Fibroblast of lung (primary cell): ENCODE data around the gene EXOC2. TPM values are rescaled to one million over a fixed set of nuclear protein-coding genes. Genes with fewer than 3 reads are reported as not detected.

ENCODE experiments used
- DNase-seq, 2 donors: peaks; one replicate each; pipeline versions ENCODE4 v3.0.0 to v3.0.0-alpha.2; 2010; ENCODE audit warnings: low read depth in 2 of 2
- H2AFZ ChIP-seq: 2 replicates; pipeline ENCODE4 v1.5.1; 2012; ENCODE audit warnings: low read length, control low read depth, inconsistent platforms
- H3K27ac ChIP-seq: 2 replicates; pipeline ENCODE4 v1.5.1; 2011; ENCODE audit warnings: low read length, control low read depth; ENCODE audit not compliant: insufficient read depth
- H3K27me3 ChIP-seq: 2 replicates; pipeline ENCODE4 v1.5.1; 2011; ENCODE audit warnings: mild to moderate bottlenecking, low read length; ENCODE audit not compliant: control insufficient read depth, insufficient read depth
- H3K36me3 ChIP-seq: 2 replicates; pipeline ENCODE4 v1.5.1; 2011; ENCODE audit warnings: low read length; ENCODE audit not compliant: control insufficient read depth, insufficient read depth
- H3K4me1 ChIP-seq: 2 replicates; pipeline ENCODE4 v1.5.1; 2011; ENCODE audit warnings: low read length; ENCODE audit not compliant: control insufficient read depth, insufficient read depth; ENCODE audit errors: extremely low read depth
- H3K4me2 ChIP-seq: 2 replicates; pipeline ENCODE4 v1.5.1; 2011; ENCODE audit warnings: low read length, control low read depth; ENCODE audit not compliant: insufficient read depth; ENCODE audit errors: extremely low read depth
- H3K4me3 ChIP-seq, 4 experiments: fragments of 200-600 bp in 1 of 4; sonication (generic) in 1 of 4; replicated peaks in 1 of 4; 2 replicates each; pipeline ENCODE4 v1.5.1; 2011 to 2016; ENCODE audit warnings: low read length in 4 of 4, low read depth in 3 of 4, mild to moderate bottlenecking in 3 of 4, control low read depth in 2 of 4, inconsistent platforms in 1 of 4, mixed read lengths in 1 of 4; ENCODE audit not compliant: insufficient read depth in 1 of 4; ENCODE audit errors: control extremely low read depth in 1 of 4
- H3K79me2 ChIP-seq: 2 replicates; pipeline ENCODE4 v1.5.1; 2012; ENCODE audit warnings: mild to moderate bottlenecking, low read length, inconsistent platforms; ENCODE audit not compliant: control insufficient read depth, insufficient read depth
- H3K9ac ChIP-seq: 2 replicates; pipeline ENCODE4 v1.5.1; 2011; ENCODE audit warnings: mild to moderate bottlenecking, low read length, control low read depth; ENCODE audit not compliant: insufficient read depth
- H3K9me3 ChIP-seq: 2 replicates; pipeline ENCODE4 v1.5.1; 2012; ENCODE audit warnings: low read depth, low read length; ENCODE audit not compliant: control insufficient read depth, insufficient read depth
- H4K20me1 ChIP-seq: 2 replicates; pipeline ENCODE4 v1.5.1; 2011; ENCODE audit warnings: low read length; ENCODE audit not compliant: control insufficient read depth, insufficient read depth; ENCODE audit errors: extremely low read depth
- EZH2 ChIP-seq: IDR thresholded peaks from 2 replicates; pipeline ENCODE4 v1.5.1; 2012; ENCODE audit warnings: low read length, control low read depth, mild to moderate bottlenecking; ENCODE audit errors: missing control alignments
- polyA minus RNA-seq: library from RNA; depleted of rRNA, polyadenylated mRNA; stranded (reverse); fragments of >200 nt; gene quantifications from 2 replicates; pipeline ENCODE4 v1.2.3, GENCODE V29; 2011; ENCODE audit warnings: low replicate concordance
- polyA plus RNA-seq, 2 donors: library from polyadenylated mRNA; depleted of rRNA in 1 of 2; stranded (reverse) in 1 of 2; unstranded in 1 of 2; fragments of >200 nt; gene quantifications; 2 replicates each; pipeline ENCODE4 v1.2.1, GENCODE V29; 2011 to 2012; ENCODE audit warnings: missing spikeins in 1 of 2
- total RNA-seq: library from RNA; depleted of rRNA; stranded (reverse); fragments of >200 nt; gene quantifications from 2 replicates; pipeline ENCODE4 v1.2.1, GENCODE V29; 2014
- TF ChIP-seq, protein P1 (sequence below), 2 donors: IDR thresholded peaks in 1 of 2; conservative IDR thresholded peaks in 1 of 2; 1 replicate in 1 of 2; 2 replicates in 1 of 2; pipeline ENCODE4 v1.5.1; 2011 to 2012; ENCODE audit warnings: low read length in 2 of 2, control low read depth in 1 of 2, inconsistent platforms in 1 of 2, low read depth in 1 of 2, mild to moderate bottlenecking in 1 of 2

Gene EXOC2, protein sequence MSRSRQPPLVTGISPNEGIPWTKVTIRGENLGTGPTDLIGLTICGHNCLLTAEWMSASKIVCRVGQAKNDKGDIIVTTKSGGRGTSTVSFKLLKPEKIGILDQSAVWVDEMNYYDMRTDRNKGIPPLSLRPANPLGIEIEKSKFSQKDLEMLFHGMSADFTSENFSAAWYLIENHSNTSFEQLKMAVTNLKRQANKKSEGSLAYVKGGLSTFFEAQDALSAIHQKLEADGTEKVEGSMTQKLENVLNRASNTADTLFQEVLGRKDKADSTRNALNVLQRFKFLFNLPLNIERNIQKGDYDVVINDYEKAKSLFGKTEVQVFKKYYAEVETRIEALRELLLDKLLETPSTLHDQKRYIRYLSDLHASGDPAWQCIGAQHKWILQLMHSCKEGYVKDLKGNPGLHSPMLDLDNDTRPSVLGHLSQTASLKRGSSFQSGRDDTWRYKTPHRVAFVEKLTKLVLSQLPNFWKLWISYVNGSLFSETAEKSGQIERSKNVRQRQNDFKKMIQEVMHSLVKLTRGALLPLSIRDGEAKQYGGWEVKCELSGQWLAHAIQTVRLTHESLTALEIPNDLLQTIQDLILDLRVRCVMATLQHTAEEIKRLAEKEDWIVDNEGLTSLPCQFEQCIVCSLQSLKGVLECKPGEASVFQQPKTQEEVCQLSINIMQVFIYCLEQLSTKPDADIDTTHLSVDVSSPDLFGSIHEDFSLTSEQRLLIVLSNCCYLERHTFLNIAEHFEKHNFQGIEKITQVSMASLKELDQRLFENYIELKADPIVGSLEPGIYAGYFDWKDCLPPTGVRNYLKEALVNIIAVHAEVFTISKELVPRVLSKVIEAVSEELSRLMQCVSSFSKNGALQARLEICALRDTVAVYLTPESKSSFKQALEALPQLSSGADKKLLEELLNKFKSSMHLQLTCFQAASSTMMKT
- total RNA-seq: 41.6 and 42.3 TPM in 2 replicates
- 19.7 and 22.4 TPM in 2 replicates for polyA plus RNA-seq
- 14.4 and 19.0 TPM in 2 replicates for polyA plus RNA-seq (2012)
- 17.1 and 20.3 TPM in 2 replicates for polyA minus RNA-seq

DNA sequence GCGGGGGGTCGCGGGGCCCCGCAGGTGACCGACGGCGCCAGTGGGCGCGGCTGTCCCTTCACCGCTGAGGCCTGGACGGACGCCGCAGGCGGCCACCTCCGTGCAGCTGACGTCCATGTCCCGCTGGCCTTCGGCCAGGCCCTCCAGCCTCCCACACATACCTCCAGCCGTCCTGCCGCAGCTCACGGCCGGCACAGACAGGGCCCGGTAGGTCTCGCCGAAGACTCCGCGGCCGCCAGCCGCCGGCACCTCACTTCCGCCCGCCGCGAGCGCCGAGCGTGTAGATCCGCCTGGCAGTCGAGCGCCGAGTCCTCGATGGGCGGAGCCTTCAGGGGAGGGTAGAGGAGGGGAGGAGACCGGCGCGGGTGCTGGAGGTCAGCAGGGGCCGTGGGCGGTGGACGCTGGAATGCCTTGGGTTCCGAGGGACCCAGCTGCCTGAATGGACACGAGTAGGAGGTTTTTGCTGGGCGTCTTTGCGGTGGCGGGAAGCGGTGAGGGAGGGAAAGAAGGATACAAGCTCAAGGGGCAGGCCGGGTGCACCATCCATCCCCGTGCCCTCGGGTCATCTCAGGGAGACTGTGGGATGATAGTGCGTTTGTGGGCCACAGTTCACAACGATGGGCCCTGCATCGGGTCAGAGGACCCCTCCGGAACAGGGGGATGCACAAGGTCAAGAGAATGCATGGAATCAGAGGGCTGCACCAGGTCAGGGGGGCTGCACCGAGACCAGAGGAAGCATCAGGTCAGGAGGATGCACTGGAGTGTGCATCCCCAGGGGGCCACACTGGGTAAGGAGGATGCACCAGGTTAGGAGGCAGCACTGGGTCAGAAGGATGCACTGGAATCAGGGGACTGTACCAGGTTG lies at the start of gene EXOC2:
TSS of gene EXOC2 (minus strand) at position 282 of the 865 bp plus-strand sequence. CDS start 55,321 bp downstream, outside the sequence.
- Histone ChIP-seq H3K27ac (peak within 1 kb of the TSS; percentile 68), H3K4me1 (no peaks in the 10 kb centered on the region), H3K4me2 (peak within 1 kb of the TSS; percentile 90), H3K79me2 (peaks cover 35% of the 10 kb centered on the region), H4K20me1 (no peaks in the 10 kb centered on the region), H3K9ac (peak within 1 kb of the TSS; percentile 81), H3K9me3 (no peaks in the 10 kb centered on the region), H3K27me3 (no peaks in the 10 kb centered on the region), H3K36me3 (no peaks in the 10 kb centered on the region), H2AFZ (peak within 1 kb of the TSS; percentile 90), H3K4me3 (peak within 1 kb of the TSS; percentile 86 to 92 (median 88))
- TF ChIP-seq, protein P1, sequence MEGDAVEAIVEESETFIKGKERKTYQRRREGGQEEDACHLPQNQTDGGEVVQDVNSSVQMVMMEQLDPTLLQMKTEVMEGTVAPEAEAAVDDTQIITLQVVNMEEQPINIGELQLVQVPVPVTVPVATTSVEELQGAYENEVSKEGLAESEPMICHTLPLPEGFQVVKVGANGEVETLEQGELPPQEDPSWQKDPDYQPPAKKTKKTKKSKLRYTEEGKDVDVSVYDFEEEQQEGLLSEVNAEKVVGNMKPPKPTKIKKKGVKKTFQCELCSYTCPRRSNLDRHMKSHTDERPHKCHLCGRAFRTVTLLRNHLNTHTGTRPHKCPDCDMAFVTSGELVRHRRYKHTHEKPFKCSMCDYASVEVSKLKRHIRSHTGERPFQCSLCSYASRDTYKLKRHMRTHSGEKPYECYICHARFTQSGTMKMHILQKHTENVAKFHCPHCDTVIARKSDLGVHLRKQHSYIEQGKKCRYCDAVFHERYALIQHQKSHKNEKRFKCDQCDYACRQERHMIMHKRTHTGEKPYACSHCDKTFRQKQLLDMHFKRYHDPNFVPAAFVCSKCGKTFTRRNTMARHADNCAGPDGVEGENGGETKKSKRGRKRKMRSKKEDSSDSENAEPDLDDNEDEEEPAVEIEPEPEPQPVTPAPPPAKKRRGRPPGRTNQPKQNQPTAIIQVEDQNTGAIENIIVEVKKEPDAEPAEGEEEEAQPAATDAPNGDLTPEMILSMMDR (conservative IDR thresholded peaks at IDR 0.05 in 1 of 2, IDR thresholded peaks at IDR 0.05 in 1 of 2; ENCODE audit: low read depth in 1 of 2, low read length in 2 of 2): no peak
- TF ChIP-seq EZH2: no peak
- DNase-seq: peak; percentile 72 to 84

DNA sequence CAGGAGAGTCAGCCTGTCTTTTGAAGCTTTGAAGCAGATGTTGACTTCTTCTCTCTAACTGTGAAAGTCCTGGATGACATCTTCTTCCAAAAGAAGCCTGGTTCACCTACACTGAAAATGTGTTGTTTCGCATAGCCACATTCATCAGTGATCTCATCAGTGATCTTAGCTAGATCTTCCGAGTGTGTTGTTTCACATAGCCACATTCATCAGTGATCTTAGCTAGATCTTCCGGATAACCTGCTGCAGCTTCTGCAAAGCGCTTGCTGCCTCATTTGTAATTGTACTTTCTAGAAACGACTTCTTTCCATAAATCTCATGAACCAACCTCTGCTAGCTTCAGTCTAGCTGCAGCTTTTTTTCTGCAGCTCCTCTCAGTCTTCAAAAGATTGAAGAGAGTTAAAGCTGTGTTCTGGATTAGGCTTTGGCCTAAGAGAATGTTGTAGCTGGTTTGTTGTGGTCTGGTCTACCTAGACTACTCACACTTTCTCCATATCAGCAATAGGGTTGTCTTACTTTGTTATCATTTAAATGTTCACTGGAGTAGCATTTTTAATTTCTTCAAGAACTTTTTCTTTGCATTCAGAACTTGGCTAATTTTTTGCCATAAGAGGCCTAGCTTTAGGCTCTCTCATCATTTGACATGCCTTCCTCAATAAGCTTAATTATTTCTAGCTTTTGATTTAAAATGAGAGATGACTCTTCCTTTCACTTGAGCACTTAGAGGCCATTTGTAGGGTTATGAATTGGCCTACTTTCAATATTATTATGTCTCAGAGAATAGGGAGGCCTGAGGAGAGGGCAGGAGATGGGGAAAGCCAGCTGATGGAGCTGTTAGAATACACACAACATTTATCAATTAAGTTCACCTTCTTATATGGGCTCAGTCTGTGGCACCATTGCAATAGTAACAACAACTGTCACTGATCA lies 48.7 kb upstream of the EXOC2 start:
- H3K9ac ChIP-seq: no peak overlapping the region
- H4K20me1 ChIP-seq: no peaks in the 10 kb centered on the region
- H3K4me1 ChIP-seq: no peaks in the 10 kb centered on the region
- H3K27ac ChIP-seq: no peak overlapping the region
- no peaks in the 10 kb centered on the region for H3K79me2 ChIP-seq
- TF ChIP-seq, protein P1 (conservative IDR thresholded peaks at IDR 0.05 in 1 of 2, IDR thresholded peaks at IDR 0.05 in 1 of 2; ENCODE audit: low read depth in 1 of 2, low read length in 2 of 2): no peak
- no peak for TF ChIP-seq EZH2
- no peak overlapping the region for H3K4me2 ChIP-seq
- H3K27me3 ChIP-seq: no peaks in the 10 kb centered on the region
- H3K9me3 ChIP-seq: no peaks in the 10 kb centered on the region
- H3K4me3 ChIP-seq: no peak overlapping the region
- no peak overlapping the region for H2AFZ ChIP-seq
- no peak for DNase-seq
- no peaks in the 10 kb centered on the region for H3K36me3 ChIP-seq
